Transverse colon (tissue), 4 donors: Measurements from ENCODE around the gene C1orf174.

Source experiments
- CTCF ChIP-seq, 5 experiments: fragments of 200-600 bp in 3 of 5; fragments of 450-650 bp in 2 of 5; sonication (generic) in 3 of 5; IDR thresholded peaks; 1 replicate in 2 of 5; 2 replicates in 3 of 5; pipeline ENCODE4 v1.5.1; 2016 to 2017; ENCODE audit warnings: antibody characterized with exemption in 5 of 5, inconsistent platforms in 3 of 5, mild to moderate bottlenecking in 2 of 5, moderate library complexity in 1 of 5
- POLR2A ChIP-seq: fragments of 450-650 bp; IDR thresholded peaks from one replicate; pipeline ENCODE4 v1.6.1; 2016; ENCODE audit warnings: antibody characterized with exemption, mild to moderate bottlenecking, moderate library complexity
- POLR2AphosphoS5 ChIP-seq, 3 donors: sonication (generic); formaldehyde crosslinking; IDR thresholded peaks; one replicate each; pipeline ENCODE4 v1.6.1; 2016; ENCODE audit warnings: antibody characterized with exemption in 3 of 3

- TF ChIP-seq CTCF (IDR thresholded peaks at IDR 0.05): no peak
- no peak for TF ChIP-seq POLR2A
- no peak for TF ChIP-seq POLR2AphosphoS5 (IDR thresholded peaks at IDR 0.05)
Measured at GRCh38 chr1:3869751-3870301, 30.2 kb downstream of the C1orf174 start.
